Measurements from ENCODE around the gene TUBA4A. TPM values are rescaled to one million over a fixed set of nuclear protein-coding genes. Genes with fewer than 3 reads are reported as not detected.

TUBA4A gene
- total and polyA plus RNA-seq, 2 experiments from 2014 or later, result 1.6 to 6.5 TPM

DNA sequence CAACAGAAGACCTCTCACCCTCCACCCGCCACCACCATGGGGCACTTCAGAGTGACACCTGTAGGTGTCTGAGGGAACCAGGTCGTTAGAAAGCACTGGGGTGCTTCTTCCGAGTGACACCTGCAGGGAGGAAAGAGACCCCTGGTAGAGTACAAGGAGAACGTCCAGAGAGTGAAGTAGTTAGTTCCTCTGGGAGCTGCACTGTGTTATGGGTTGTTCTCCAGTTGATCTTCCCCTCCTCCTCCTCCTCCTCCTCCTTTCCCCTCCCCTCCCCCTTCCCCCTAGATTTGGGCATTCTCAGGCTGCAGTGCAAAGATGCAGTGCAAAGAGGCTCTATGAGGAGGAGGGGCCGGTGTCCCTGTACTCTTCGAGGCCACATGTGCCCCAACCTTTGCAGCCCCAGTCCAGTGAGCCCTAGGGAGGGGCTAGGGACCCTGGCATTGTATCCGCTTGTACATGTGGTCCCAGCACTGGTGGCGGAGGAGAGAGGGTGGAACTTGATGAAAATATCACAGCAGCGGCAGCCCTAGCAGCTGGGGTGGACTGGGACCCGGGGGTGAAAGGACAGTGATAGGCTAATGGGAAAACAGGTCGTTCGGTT is 26.3 kb upstream of the TUBA4A start:
- no peak for TF ChIP-seq CTCF (IDR thresholded peaks at IDR 0.05; ENCODE audit: low read depth, low read length)
- Histone ChIP-seq H3K27ac (peak overlapping the region; percentile 97), H3K27me3 (no peaks in the 10 kb centered on the region), H3K4me1 (ENCODE audit: low read depth) (peaks cover 11% of the 10 kb centered on the region), H3K36me3 (peaks cover 20% of the 10 kb centered on the region), H3K4me3 (peak overlapping the region; percentile 76), H3K9me3 (ENCODE audit: low read depth) (no peaks in the 10 kb centered on the region)
- DNase-seq (ENCODE audit: low read depth in 1 of 2, low spot score in 1 of 2), result no peak

GRCh38 chr2:219279151-219279915 is 25.6 kb upstream of the TUBA4A start, which contains the start of gene DNAJB2:
DNAJB2 (plus strand) TSS chr2:219279366; CDS start chr2:219279834, 468 bp downstream.
- Histone ChIP-seq H3K36me3 (peaks cover 13% of the 10 kb centered on the region), H3K4me3 (peak within 1 kb of the TSS; percentile 76), H3K4me1 (ENCODE audit: low read depth) (peaks cover 13% of the 10 kb centered on the region), H3K27me3 (no peaks in the 10 kb centered on the region), H3K27ac (peak within 1 kb of the TSS; percentile 97), H3K9me3 (ENCODE audit: low read depth) (no peaks in the 10 kb centered on the region)
- peak; percentile 22 for TF ChIP-seq CTCF (IDR thresholded peaks at IDR 0.05; ENCODE audit: low read depth, low read length)
- peak; percentile 99 to 100 for DNase-seq (ENCODE audit: low read depth in 1 of 2, low spot score in 1 of 2)

GRCh38 chr2:219278655-219279150 is 25.0 kb upstream of the TUBA4A start:
- peak overlapping the region; percentile 97 for H3K27ac ChIP-seq

GRCh38 chr2:219277703-219278654 is 24.3 kb upstream of the TUBA4A start:
- DNase-seq (ENCODE audit: low read depth in 1 of 2, low spot score in 1 of 2), result peak; percentile 82 to 85
- Histone ChIP-seq H3K36me3 (peaks cover 13% of the 10 kb centered on the region), H3K27me3 (no peaks in the 10 kb centered on the region), H3K27ac (peak overlapping the region; percentile 97), H3K4me3 (peak overlapping the region; percentile 76), H3K4me1 (ENCODE audit: low read depth) (peaks cover 16% of the 10 kb centered on the region), H3K9me3 (ENCODE audit: low read depth) (no peaks in the 10 kb centered on the region)
- TF ChIP-seq CTCF (IDR thresholded peaks at IDR 0.05; ENCODE audit: low read depth, low read length), result peak; percentile 97

More at GRCh38 chr2:219278655-219279150, 25.0 kb upstream of the TUBA4A start:
- no peaks in the 10 kb centered on the region for H3K27me3 ChIP-seq
- H3K4me3 ChIP-seq, result peak overlapping the region; percentile 76
- no peak for TF ChIP-seq CTCF (IDR thresholded peaks at IDR 0.05; ENCODE audit: low read depth, low read length)
- peaks cover 13% of the 10 kb centered on the region for H3K36me3 ChIP-seq
- DNase-seq (ENCODE audit: low read depth in 1 of 2, low spot score in 1 of 2), result no peak
- H3K9me3 ChIP-seq (ENCODE audit: low read depth), result no peaks in the 10 kb centered on the region
- peaks cover 16% of the 10 kb centered on the region for H3K4me1 ChIP-seq (ENCODE audit: low read depth)

DNA sequence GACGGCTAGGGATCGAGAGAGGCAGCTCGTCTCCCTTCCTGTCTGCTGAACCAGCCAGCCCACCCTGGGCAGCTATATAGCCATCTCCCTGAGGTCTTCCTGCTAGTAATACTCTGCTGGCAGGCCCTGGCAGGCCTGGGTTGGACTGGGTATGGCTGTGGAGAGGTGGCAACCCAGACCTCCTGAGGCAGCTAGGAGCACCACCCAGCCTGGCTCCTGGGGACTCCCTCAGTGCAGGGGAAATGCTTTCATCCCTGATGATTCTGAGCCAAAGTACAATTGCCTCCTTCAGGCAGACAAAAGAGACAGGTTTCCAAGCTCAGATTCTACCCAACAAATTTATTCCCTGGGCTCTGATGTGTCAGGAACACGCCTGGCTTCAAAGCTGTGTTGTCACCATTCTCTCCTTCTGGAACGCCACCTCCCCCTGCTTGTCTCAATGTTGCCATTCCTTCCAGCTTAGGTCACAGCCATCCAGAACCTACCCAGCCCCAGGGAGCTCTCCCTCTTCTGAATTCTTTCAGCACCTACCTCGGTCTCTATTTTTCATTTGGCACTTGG is 20.7 kb upstream of the TUBA4A start:
- DNase-seq (ENCODE audit: low read depth in 1 of 2, low spot score in 1 of 2), result peak; percentile 64 to 75
- no peak for TF ChIP-seq CTCF (IDR thresholded peaks at IDR 0.05; ENCODE audit: low read depth, low read length)
- H3K27ac ChIP-seq, result peak overlapping the region; percentile 84
- peaks cover 16% of the 10 kb centered on the region for H3K4me1 ChIP-seq (ENCODE audit: low read depth)
- H3K36me3 ChIP-seq, result no peaks in the 10 kb centered on the region
- no peak overlapping the region for H3K4me3 ChIP-seq
- no peaks in the 10 kb centered on the region for H3K9me3 ChIP-seq (ENCODE audit: low read depth)
- H3K27me3 ChIP-seq, result peaks cover 8% of the 10 kb centered on the region

Data from cardiac muscle cell (in vitro differentiated cells and primary cell).